GM21576 (cell line): ENCODE measurements around the gene RGL4.

ENCODE experiments used
- ATAC-seq: cut with Tn5 transposase; IDR thresholded peaks from one replicate; pipeline ENCODE4 v1.9.1; 2021; ENCODE audit warnings: mild to moderate bottlenecking, moderate library complexity; ENCODE audit not compliant: unreplicated experiment

RGL4 gene

DNA sequence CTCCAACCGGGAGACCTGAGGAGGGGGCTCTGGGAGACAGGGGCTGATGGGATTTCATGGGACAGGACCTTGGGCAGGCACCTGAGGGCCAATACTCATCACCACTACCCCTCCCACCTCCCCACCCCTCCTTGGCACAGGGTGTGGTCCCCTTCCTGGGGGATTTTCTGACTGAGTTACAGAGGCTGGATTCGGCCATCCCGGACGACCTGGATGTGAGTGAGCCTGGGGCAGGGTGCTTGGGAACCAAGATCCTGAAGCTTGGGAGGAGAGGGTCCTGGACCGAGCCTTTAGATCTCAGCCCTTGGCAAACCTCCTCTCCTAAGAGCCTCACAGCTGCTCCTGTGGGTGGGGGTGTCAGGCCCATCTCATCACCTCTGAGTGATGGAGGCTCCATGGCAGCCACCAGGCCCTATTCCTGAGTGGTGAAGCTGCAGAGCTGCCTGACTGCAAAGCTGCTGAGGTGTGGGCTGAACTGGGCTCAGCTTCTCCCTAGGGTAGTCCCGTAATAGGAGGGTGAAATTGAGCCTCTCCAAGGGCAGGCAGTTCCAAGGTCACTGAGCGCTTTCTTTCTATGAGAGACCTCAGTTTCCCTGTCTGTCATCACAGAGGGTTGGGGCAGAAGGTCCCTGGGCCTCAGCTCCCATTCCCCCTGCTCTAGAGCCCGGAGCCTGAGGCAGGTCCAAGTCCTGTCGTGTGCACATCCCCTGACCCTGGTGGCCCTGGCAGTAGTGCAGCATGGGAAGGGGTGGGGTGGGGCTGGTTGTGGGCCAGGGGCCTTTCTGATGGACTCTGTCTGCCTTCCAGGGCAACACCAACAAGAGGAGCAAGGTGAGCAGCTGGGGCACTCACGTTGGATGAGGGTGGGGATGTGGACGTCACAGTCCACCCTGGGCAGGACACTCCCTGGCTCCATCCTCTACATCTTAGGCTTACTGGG is 6.5 kb downstream of the RGL4 start:
- ATAC-seq = no peak

DNA sequence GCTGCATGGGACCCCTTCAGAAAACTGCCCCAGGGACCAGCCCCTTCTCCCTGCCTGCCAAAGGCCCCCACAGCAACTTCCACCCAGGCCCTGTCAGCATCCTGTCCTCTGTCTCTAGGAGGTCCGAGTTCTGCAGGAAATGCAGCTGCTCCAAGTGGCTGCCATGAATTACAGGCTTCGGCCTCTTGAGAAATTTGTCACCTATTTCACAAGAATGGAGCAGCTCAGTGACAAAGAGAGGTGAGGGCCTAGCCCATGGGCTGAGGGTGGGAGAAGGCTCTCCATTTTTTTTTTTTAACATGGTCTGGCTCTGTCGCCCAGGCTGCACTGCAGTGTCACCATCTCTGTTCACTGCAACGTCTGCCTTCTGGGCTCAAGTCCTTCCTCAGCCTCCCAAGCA is 7.3 kb downstream of the RGL4 start:
- no peak for ATAC-seq

DNA sequence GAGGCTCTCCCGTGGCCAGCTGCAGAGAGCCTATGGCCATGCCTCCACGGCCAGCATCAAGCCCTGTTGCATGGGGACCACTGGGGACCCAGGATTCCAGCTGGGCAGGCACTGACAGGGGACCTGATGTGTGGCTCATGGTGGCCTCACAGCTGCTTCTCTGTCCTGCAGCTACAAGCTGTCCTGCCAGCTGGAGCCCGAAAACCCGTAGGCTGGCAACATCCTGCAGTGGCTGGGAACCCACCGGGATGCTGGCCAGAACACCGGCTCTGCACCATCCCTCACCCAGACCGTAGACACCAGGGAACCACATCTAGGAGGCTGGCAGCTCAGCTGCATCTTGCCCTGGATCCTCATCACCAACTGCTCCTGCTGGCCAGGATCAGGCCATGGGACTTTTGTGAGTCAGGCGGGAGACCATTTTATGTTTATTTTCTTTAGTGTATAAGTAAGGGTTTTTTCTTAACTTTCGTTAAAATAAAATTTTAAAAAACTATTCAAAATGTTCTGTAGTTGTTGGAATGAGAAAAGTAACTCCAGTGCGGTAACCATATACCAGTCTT is 7.9 kb downstream of the RGL4 start:
- ATAC-seq = no peak

DNA sequence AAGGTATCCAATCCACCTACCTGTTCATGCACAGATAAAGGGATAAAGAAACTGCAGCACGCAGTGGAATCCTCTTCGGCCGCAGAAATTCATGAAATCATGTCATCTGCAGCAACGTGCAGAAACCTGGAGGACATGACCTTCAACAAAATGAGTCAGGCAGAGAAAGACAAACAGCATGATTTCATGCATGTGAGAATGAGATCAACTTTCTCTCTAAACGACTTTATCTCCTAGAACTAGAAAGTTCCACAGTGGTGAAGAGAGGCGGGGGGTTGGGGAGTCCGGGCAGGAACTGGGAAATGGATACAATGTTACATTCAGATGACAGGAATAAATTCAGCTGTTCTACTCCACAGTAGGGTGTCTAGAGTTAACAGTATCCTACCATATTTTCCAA is 9.9 kb downstream of the RGL4 start:
- no peak for ATAC-seq

DNA sequence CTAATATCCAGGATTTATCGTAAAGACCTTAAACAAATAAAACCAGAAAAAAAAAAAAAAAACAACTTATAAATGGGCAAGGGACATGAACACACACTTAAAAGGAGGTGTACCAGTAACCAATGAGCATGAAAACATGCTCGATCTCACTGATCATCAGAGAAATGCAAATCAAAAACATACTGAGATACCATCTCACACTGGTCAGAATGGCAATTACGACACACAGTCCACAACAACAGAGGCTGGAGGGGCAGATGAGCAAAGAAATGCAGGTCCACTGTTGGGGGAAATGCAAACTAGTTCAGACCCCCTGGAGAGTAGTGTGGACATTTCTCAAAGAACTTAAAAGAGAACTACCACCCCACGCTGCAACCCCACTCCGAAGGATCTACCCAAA is 13.2 kb downstream of the RGL4 start:
- ATAC-seq = no peak

DNA sequence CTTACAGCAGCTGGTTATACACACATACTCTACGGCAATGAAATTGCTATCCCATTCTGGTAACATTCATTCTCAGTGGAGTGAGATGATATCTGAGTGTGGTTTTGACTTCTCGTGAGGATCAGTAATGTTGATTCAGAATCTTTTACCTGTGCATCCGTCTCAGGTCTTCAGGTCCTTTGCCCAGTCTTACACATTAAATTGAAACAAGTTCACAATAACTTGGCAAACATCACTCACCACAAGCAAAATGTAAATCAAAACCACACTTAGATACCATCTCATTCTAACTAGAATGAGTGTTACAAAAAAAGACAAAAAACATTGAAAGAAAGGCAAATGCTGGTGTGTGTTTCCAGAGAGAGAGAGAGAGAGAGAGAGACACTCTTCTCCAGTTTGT is 14.0 kb downstream of the RGL4 start:
- ATAC-seq = no peak

DNA sequence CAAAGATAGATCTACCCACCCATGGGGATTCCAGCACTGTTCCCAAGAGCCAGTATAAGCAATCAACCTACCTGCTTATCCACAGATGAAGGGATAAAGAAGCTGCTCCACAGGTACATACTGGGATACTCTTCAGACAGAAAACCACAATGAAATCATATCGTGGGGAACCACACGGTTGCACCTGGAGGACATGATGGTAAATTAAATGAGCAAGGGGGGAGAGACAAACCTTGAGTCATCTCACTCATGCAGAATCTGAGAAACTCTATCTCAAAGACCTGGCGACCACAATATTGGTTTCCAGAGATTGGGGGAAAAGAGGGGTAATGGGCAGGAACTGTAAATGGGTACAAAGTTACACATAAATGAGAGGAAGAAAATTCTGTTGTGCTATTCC is 14.5 kb downstream of the RGL4 start:
- ATAC-seq = no peak

DNA sequence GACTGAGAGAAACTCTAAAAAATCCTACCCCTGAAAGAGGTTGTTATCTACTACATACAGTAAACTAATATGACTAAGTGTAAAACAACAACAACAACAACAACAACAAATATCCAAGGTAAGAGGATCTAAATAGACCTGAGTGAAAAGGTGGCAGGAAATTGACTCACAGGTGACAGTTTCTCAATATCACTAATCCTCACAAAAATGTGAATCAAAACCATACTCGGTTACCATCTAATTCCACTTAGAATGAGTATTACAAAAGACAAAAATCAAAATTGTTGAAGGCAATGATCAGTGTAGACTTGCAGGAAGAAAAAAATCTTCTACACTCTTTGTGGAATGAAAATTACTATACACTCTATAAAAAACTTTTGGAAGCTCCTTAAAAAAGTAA is 17.5 kb downstream of the RGL4 start:
- no peak for ATAC-seq

DNA sequence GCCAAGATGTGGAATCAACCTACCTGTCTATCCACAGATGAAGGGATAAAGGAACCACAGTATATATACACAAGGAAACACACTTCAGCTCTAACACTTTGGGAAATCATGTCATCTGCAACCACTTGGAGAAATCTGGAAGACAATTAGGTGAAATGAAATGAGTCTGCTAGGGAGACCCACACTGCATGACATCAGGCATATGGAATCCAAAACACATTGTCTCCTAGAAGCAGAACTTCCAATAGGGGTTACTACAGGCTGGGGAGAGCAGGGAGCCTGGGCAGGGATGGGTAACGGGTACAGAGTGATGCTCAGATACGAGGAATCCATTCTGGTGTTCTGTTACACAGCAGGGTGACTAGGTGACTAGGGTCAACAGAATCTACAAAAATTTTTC is 18.3 kb downstream of the RGL4 start:
- ATAC-seq = no peak

DNA sequence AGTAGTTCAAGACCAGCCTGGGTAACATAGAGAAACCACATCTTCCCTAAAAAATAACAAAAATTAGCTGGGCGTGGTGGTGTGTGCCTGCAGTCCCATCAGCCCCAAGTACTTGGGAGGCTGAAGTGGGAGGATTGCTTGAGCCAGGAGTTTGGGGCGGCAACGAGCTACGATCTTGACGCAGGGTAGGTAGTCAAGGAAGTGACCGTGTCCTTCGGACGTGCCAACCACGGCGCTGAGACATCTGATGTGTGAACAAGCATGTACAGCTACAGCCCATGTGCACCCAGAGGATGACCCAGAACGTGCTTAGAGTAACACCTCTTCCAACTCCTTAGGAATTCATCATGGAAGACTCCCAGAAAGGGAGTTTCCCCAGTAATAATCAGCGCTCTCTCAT is 21.4 kb downstream of the RGL4 start:
- no peak for ATAC-seq

DNA sequence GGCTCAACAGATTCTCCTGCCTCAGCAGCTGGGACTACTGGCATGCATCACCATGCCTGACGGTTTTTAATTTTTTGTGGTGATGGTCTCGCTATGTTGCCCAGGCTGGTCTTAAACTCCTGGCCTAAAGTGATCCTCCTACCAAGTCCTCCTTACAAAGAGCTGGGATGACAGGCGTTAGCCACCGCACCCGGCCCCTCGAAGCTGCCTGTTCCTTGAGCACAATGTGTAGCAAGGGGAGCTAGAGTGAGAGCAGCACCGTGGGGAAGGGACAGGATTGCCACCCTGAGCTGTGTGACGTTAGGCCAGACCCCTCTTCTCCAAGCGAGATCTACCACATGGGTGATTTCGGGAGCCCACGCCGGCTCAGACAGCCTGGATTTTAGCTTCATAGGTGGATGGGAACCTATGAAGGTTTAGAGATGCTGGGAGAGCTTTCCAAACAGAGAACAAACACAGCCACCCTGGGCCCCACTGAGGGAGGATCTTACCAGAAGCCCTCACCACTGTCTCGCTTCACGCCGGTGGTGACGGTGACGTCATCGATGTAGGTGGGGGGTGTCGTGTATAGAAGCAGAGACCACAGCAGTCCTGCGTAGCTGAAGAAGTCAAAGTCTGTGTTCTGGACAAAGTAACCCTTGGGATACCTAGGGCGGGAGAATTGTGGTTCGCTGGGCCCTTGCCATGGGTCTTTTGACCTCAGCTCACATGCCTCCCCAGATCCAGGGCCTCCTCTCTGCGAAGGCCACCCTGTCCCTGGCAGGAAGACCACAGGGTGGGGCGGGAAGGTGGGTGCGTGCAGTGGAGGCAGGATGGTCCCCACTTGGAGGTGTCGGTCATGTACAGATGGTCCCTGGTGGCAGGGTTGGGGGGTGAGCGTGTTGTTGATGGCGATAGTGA is 23.1 kb downstream of the RGL4 start:
- ATAC-seq = no peak

DNA sequence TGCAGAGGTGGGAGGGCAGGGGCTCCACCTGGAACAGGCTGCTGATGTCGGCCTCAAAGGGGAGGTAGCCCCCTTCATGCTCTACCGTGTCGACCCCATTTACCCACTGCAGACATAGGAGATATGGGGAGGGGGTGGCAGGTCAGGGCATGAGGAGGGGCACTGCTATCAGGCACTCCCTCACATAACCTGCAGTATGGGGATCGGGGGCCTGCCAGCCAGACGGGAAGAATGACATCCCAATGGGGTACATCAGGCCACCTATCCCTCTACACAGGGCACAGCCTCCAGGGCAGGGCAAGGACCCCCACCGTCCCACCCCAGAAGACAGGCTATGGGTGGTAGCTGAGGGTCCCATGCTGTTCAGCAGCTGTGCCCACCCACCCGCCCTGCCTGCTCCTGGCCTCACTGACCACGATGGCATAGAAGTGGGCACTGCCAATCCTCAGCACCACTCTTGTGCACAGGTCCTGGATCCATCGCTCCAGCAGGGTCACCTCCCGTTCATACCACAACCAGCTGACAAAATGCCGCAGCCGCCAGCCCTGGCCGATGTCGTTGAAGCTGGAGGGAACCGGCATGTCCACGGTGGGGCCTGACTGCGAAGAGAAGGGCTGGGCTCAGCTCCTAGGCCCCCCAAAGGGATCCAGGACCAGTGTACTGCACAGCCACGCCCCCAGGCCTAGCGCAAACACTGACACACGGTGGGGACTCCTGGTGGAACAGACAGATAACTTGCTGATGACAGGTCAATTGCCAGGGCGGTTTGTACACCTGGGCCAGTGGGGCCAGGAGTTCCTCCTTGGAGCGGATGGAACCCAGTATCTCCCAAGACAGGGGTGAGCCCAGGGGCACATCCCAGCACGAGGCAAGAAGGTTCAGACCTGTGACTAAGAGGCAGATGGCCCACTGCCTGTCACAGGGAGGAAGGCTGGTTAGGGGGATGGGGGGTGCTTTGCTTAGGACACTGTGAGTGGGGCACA is 24.1 kb downstream of the RGL4 start:
- ATAC-seq = no peak

DNA sequence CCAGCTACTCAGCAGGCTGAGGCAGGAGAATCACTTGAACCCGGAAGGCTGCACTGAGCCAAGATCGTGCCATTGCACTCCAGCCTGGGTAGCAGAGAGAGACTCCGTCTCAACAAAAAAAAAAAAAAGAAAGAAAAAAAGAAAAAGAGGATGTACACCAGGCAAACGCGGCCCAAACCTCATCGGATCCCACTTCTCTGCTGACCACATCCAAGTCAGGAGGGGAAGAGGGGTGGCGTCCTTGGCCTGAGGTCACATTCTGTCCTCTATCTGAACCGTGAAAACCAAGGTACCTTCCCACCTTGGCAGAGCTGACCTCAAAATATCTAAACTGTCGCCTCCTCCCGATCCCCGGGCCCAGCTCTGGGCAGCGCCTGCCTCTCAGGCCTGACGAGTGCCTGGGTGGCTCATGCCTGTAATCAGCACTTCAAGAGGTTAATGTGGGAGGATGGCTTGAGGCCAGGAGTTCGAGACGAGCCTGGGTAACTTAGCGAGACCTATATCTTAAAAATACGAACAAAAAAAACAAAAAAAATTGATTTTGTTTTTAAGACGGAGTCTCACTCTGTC is 25.1 kb downstream of the RGL4 start:
- ATAC-seq = no peak

DNA sequence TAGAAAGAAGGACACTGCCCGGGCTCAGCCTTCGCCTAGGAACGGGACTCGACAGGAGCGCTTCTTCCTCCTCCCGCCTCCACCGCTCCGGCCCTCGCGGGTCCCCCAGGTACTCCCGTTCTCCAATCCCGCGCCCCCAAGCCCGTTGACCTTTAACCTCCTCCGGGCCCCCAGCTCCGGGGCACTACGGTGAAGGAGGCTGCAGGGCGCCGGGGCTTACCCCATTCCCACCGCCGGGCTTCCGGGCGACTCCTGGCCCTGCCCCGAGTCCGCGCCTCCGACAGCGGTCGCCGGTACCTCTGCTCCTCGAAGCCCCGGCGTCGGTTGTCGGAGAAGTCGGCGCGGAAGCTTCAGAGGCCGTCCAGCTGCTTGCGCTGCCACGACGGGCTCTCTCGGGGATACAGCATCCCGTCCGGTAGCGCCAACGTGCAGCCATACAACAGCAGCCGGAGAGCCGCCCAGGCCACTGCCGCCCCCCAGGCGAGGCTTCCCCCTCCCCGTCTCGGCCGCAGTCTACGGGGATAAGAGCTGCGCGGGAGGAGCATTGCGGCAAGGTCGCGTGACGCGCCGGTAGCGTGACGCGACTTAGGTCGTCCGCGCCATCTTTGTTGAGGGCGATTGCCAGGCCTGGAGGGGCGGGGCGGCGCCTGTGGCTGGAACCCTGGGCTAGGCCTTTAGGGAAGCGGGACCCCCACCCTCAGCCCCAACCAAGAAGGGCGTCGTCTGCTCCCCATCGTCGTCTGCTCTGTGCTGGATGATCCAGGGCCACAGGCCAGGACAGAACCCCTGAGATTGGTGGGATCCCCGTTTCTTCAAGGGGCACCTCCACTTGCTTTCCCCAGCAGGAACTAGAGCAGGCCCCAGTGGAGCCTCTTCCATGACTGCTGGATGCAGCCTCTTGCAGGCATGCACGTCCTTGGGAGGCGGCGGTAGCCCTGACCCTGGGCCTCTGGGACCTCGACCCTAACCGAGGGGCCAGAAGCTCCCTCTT is 26.3 kb downstream of the RGL4 start:
- ATAC-seq = peak; percentile 68

DNA sequence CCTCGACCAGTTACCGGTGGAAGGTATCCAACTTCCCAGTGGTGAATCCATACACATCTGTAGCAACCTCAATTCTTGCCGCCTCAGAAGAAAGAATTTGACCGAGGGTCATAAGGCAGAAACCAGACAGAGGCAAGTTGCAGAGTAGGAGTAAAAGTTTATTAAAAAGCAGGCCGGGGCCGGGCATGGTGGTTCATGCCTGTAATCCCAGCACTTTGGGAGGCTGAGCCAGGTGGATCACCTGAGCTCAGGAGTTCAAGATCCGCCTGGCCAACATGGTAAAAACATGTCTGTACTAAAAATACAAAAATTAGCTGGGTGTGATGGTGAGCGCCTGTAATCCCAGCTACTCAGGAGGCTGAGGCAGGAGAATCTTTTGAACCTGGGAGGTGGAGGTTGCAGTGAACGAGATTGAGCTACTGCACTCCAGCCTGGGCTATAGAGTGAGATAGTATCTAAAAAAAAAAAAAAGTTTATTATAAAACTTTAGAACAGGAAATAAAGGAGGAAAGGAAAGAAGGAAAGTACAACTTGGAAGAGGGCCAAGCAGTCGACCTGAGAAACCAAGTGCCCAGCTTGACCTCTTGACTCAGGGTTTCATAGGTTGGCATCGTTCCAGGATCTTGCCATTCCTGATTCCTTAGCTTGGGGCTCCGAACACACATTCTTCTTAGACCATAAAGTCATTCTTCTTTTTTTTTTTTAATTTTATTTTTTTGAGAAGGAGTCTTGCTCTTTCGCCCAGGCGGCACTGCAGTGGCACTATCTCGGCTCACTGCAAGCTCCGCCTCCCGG is 27.8 kb downstream of the RGL4 start:
- ATAC-seq = no peak

DNA sequence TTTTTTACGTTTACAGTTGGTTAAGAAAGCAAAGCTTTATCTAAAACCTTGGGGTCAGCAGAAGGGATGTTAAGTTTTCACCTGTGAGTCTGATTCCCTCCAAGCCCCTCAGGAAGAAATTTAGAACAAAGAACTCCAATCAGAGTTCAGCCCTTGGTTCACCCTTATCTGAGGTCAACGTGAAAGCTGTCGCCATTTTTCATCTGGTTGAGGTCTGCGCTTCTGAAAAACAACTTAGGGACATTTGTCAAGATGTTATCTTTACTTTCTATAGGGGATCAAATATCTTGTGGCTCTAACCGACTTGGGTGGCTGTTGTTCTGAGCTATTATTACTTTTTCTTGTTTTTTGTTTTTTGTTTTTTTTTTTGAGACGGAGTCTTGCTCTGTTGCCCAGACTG is 30.0 kb downstream of the RGL4 start:
- ATAC-seq = no peak

DNA sequence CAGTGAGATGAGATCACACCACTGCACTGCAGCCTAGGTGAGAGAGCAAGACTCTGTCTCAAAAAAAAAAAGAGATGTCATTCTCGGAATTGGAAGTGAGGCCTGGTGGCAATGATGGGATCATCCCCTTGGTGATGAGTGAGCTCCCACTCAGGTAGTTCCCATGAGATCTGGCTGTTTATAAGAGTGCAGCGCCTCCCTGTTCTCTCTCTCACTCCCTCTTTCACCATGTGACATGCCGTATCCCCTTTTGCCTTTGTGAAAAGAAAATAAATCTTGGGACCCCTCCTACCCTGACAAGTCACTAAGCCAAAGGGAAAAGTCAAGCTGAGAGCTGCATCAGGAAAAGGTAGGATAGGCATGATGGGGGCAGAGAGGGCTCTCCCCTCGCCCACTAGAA is 31.3 kb downstream of the RGL4 start:
- no peak for ATAC-seq

DNA sequence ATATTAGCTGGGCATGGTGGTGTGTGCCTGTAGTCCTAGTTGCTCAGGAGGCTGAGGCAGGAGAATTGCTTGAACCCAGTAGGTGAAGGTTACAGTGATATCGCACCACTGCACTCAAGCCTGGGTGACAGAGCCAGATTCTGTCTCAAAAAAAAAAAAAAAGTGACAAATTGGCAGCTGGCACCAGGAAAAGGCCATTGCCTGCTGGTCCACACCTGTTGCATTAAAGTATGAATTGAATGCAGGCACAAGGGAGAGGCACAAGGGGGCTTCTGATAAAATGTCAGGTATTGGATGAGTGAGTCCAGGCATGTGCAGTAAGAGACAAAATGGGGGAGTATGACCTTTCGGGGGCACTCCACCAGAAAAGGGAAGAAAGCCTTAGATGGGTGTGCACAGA is 31.9 kb downstream of the RGL4 start:
- ATAC-seq = no peak
